Osteoblast (primary cell): ENCODE measurements around the gene FOSB. TPM values are rescaled to one million over a fixed set of nuclear protein-coding genes. Genes with fewer than 3 reads are reported as not detected.

Experiments used
- DNase-seq: peaks from one replicate; pipeline ENCODE4 v3.0.0; 2011; ENCODE audit warnings: low spot score, mixed read lengths; ENCODE audit not compliant: insufficient read length; ENCODE audit errors: missing footprints
- H2AFZ ChIP-seq: 2 replicates; pipeline ENCODE4 v1.6.0; 2011; ENCODE audit warnings: mild to moderate bottlenecking, low read length
- H3K27ac ChIP-seq: 2 replicates; pipeline ENCODE4 v1.5.1; 2011; ENCODE audit warnings: mild to moderate bottlenecking, low read depth, low read length, moderate library complexity
- H3K27me3 ChIP-seq: 2 replicates; pipeline ENCODE4 v1.6.0; 2012; ENCODE audit warnings: mild to moderate bottlenecking, control low read depth, inconsistent platforms, low read length, moderate library complexity; ENCODE audit not compliant: insufficient read depth
- H3K36me3 ChIP-seq: 2 replicates; pipeline ENCODE4 v1.5.1; 2011; ENCODE audit warnings: mild to moderate bottlenecking, low read length, control low read depth, moderate library complexity; ENCODE audit not compliant: insufficient read depth
- H3K4me1 ChIP-seq: 2 replicates; pipeline ENCODE4 v1.5.1; 2011; ENCODE audit warnings: mild to moderate bottlenecking, low read length, control low read depth, moderate library complexity; ENCODE audit not compliant: insufficient read depth
- H3K4me2 ChIP-seq: 2 replicates; pipeline ENCODE4 v1.6.0; 2011; ENCODE audit warnings: mild to moderate bottlenecking, low read length; ENCODE audit not compliant: insufficient read depth
- H3K4me3 ChIP-seq: fragments of 200-600 bp; sonication (generic); 3 replicates; pipeline ENCODE4 v1.5.1; 2012; ENCODE audit warnings: mild to moderate bottlenecking, low read length, inconsistent platforms; ENCODE audit not compliant: insufficient read depth
- H3K79me2 ChIP-seq: 2 replicates; pipeline ENCODE4 v1.6.0; 2012; ENCODE audit warnings: mild to moderate bottlenecking, low read length, control low read depth, inconsistent platforms; ENCODE audit not compliant: insufficient read depth
- H3K9me3 ChIP-seq: 2 replicates; pipeline ENCODE4 v1.5.1; 2011; ENCODE audit warnings: low read depth, low read length, control low read depth
- H4K20me1 ChIP-seq: 2 replicates; pipeline ENCODE4 v1.6.0; 2012; ENCODE audit warnings: mild to moderate bottlenecking, low read length, control low read depth; ENCODE audit not compliant: insufficient read depth
- total RNA-seq: library from RNA; depleted of rRNA; stranded (reverse); fragments of >200 nt; gene quantifications from 2 replicates; pipeline ENCODE4 v1.2.3, GENCODE V29; 2012
- TF ChIP-seq, protein P1 (sequence below): IDR thresholded peaks from 2 replicates; pipeline ENCODE4 v1.5.1; 2011; ENCODE audit warnings: mild to moderate bottlenecking, low read depth, low read length, moderate library complexity; ENCODE audit errors: extremely low read depth

The FOSB gene
- total RNA-seq, 1 donor, result 3.3 TPM

DNA sequence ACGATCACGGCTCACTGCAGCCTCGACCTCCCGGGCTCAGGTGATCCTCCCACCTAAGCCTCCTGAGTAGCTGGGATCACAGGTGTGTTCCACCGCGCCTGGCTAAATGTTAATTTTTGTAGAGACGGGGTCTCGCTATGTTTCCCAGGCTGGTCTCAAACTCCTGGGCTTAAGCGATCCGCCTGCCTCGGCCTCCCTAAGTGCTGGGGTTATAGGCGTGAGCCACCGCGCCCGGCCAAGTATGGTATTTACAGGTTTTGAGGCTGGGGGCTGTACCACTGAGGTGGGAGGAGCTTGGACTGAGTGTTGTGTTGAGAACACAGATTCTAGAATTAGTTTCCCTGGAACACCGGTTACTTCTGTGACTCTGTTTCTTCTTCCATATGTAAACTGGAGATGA lies 30.0 kb downstream of the FOSB start:
- TF ChIP-seq, protein P1, sequence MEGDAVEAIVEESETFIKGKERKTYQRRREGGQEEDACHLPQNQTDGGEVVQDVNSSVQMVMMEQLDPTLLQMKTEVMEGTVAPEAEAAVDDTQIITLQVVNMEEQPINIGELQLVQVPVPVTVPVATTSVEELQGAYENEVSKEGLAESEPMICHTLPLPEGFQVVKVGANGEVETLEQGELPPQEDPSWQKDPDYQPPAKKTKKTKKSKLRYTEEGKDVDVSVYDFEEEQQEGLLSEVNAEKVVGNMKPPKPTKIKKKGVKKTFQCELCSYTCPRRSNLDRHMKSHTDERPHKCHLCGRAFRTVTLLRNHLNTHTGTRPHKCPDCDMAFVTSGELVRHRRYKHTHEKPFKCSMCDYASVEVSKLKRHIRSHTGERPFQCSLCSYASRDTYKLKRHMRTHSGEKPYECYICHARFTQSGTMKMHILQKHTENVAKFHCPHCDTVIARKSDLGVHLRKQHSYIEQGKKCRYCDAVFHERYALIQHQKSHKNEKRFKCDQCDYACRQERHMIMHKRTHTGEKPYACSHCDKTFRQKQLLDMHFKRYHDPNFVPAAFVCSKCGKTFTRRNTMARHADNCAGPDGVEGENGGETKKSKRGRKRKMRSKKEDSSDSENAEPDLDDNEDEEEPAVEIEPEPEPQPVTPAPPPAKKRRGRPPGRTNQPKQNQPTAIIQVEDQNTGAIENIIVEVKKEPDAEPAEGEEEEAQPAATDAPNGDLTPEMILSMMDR, result no peak
- no peaks in the 10 kb centered on the region for H3K9me3 ChIP-seq
- no peak for DNase-seq
- no peaks in the 10 kb centered on the region for H3K36me3 ChIP-seq
- no peak overlapping the region for H2AFZ ChIP-seq
- H3K79me2 ChIP-seq, result no peaks in the 10 kb centered on the region
- no peak overlapping the region for H3K4me2 ChIP-seq
- peaks cover 45% of the 10 kb centered on the region for H3K27me3 ChIP-seq
- H3K4me3 ChIP-seq, result no peak overlapping the region
- H3K27ac ChIP-seq, result no peak overlapping the region
- H3K4me1 ChIP-seq, result peaks cover 11% of the 10 kb centered on the region
- peaks cover 6% of the 10 kb centered on the region for H4K20me1 ChIP-seq

DNA sequence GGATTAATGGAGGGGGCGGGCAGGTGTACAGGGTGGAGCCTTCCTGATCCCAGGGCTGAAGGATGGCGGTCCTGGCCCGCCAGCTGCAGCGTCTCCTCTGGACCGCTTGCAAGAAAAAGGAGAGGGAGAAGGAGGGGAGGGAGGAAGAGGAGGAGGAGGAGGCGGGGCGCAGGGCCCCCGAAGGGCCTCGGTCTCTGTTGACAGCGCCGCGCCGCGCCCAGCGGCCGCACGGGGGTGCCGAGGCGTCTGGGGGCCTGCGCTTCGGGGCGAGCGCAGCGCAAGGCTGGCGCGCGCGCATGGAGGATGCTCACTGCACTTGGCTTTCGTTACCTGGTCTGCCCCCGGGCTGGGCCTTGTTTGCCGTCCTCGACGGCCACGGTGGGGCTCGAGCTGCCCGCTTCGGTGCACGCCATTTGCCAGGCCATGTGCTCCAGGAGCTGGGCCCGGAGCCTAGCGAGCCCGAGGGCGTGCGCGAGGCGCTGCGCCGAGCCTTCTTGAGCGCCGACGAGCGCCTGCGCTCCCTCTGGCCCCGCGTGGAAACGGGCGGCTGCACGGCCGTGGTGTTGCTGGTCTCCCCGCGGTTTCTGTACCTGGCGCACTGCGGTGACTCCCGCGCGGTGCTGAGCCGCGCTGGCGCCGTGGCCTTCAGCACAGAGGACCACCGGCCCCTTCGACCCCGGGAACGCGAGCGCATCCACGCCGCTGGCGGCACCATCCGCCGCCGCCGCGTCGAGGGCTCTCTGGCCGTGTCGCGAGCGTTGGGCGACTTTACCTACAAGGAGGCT lies 30.8 kb downstream of the FOSB start, which contains the start of gene PPM1N:
PPM1N (plus strand) TSS at position 33 of the 785 bp plus-strand sequence; CDS start at position 63, 30 bp downstream.
- TF ChIP-seq, protein P1, result no peak
- peaks cover 45% of the 10 kb centered on the region for H3K27me3 ChIP-seq
- peak within 1 kb of the TSS; percentile 77 for H3K4me2 ChIP-seq
- no peaks in the 10 kb centered on the region for H3K9me3 ChIP-seq
- H3K79me2 ChIP-seq, result no peaks in the 10 kb centered on the region
- H4K20me1 ChIP-seq, result peaks cover 6% of the 10 kb centered on the region
- H2AFZ ChIP-seq, result peak within 1 kb of the TSS; percentile 69
- peak; percentile 88 for DNase-seq
- peaks cover 6% of the 10 kb centered on the region for H3K4me1 ChIP-seq
- peak within 1 kb of the TSS; percentile 72 for H3K4me3 ChIP-seq
- no peaks in the 10 kb centered on the region for H3K36me3 ChIP-seq
- H3K27ac ChIP-seq, result no peak within 1 kb of the TSS

DNA sequence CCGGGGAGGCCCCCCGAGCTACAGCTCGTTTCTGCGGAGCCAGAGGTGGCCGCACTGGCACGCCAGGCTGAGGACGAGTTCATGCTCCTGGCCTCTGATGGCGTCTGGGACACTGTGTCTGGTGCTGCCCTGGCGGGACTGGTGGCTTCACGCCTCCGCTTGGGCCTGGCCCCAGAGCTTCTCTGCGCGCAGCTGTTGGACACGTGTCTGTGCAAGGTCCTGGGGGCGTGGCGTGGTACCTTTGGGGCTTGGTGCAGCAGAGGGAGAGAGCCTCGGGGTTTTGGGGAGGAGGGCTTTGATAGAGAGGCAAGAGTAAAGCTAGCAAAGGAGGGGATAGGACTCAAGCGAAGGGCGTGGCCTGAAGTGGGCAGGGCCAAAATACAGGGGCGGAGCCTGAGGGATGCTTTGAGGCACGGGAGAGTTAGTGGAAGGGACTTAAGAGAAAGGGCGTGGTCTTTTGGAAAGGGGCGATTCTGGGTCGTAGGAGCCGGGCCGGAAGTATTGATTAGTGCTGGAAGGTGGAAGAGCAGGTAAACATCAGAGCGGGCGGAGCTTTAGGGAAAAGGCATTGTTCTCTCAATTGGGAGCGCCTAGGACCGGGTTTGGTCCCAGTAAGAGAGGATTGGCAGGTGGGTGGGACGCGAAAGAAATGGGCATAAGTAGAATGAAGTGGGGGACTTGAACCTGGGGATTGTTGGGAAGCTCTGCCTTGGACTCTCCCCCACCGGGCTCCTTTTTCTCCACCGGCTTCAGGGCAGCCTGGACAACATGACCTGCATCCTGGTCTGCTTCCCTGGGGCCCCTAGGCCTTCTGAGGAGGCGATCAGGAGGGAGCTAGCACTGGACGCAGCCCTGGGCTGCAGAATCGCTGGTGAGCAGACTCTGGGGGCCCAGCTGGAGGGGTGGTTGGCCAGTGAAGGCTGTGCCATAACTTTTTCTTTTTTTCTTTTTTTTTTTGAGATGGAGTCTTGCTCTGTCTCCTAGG lies 31.7 kb downstream of the FOSB start:
- Histone ChIP-seq H3K36me3 (no peaks in the 10 kb centered on the region), H3K4me1 (peaks cover 6% of the 10 kb centered on the region), H4K20me1 (peaks cover 6% of the 10 kb centered on the region), H3K4me3 (no peak overlapping the region), H3K27me3 (peaks cover 45% of the 10 kb centered on the region), H3K79me2 (no peaks in the 10 kb centered on the region), H2AFZ (no peak overlapping the region), H3K4me2 (peak overlapping the region; percentile 55), H3K9me3 (no peaks in the 10 kb centered on the region), H3K27ac (no peak overlapping the region)
- peak; percentile 89 for DNase-seq
- TF ChIP-seq, protein P1, result no peak
